ENCODE results near the gene EMC7. TPM values are rescaled to one million over a fixed set of nuclear protein-coding genes. Genes with fewer than 3 reads are reported as not detected.
A peak's percentile ranks its signal among the peaks of the same experiment; 100 is the strongest.

EMC7 gene
- total and polyA plus RNA-seq, 10 of the 15 experiments (the other 5 are each of a cell fraction or from before 2014, with no cell fraction given) = 16.5 to 88.9 (median 45.0) TPM

GRCh38 chr15:34102175-34102925, 688 bp upstream of the EMC7 start:
- peaks cover 53% of the 10 kb centered on the region for H3K79me2 ChIP-seq (ENCODE audit: control insufficient read depth, insufficient read depth, low read length)
- TF ChIP-seq, protein P1, sequence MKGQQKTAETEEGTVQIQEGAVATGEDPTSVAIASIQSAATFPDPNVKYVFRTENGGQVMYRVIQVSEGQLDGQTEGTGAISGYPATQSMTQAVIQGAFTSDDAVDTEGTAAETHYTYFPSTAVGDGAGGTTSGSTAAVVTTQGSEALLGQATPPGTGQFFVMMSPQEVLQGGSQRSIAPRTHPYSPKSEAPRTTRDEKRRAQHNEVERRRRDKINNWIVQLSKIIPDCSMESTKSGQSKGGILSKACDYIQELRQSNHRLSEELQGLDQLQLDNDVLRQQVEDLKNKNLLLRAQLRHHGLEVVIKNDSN (IDR thresholded peaks at IDR 0.05; ENCODE audit: borderline replicate concordance, extremely low read length, insufficient read depth, low read depth, low read length) = peak; percentile 36
- TF ChIP-seq MTA2 (IDR thresholded peaks at IDR 0.05; ENCODE audit: low read depth) (no peak), BACH1 (IDR thresholded peaks at IDR 0.05; ENCODE audit: borderline replicate concordance) (0 out of 2 replicates have a peak, but pooled peaks have one; percentile 13), KAT2A (conservative IDR thresholded peaks at IDR 0.05; ENCODE audit: control insufficient read depth, low read depth, low read length) (no peak), EGR1 (IDR thresholded peaks at IDR 0.05; ENCODE audit: borderline replicate concordance in 1 of 2, low read depth in 2 of 2, low read length in 2 of 2) (no peak), HCFC1 (IDR thresholded peaks at IDR 0.05; ENCODE audit: low read length) (no peak), SMAD1 (IDR thresholded peaks at IDR 0.05; ENCODE audit: low read depth, partially characterized antibody) (no peak), PML (IDR thresholded peaks at IDR 0.05; ENCODE audit: low read length) (0 out of 2 replicates have a peak, but pooled peaks have one; percentile 5), CREB1 (IDR thresholded peaks at IDR 0.05; ENCODE audit: low read depth) (no peak), ZNF622 (IDR thresholded peaks at IDR 0.05) (no peak), CBFB (IDR thresholded peaks at IDR 0.05; ENCODE audit: low read depth) (no peak), CTCF (IDR thresholded peaks at IDR 0.05 in 2 of 3, conservative IDR thresholded peaks at IDR 0.05 in 1 of 3; ENCODE audit: control insufficient read depth in 2 of 3, extremely low read depth in 1 of 3, insufficient read depth in 1 of 3, low read depth in 3 of 3, low read length in 3 of 3) (no peak), LARP7 (IDR thresholded peaks at IDR 0.05) (0 out of 2 replicates have a peak, but pooled peaks have one; percentile 24), ZNF24 (IDR thresholded peaks at IDR 0.05) (no peak), MYC (IDR thresholded peaks at IDR 0.05; ENCODE audit: insufficient read depth, insufficient read length, insufficient replicate concordance, low read length, severe bottlenecking) (no peak), IRF4 (IDR thresholded peaks at IDR 0.05; ENCODE audit: low read depth, low read length) (0 out of 2 replicates have a peak, but pooled peaks have one; percentile 1)
- TF ChIP-seq, protein P2, sequence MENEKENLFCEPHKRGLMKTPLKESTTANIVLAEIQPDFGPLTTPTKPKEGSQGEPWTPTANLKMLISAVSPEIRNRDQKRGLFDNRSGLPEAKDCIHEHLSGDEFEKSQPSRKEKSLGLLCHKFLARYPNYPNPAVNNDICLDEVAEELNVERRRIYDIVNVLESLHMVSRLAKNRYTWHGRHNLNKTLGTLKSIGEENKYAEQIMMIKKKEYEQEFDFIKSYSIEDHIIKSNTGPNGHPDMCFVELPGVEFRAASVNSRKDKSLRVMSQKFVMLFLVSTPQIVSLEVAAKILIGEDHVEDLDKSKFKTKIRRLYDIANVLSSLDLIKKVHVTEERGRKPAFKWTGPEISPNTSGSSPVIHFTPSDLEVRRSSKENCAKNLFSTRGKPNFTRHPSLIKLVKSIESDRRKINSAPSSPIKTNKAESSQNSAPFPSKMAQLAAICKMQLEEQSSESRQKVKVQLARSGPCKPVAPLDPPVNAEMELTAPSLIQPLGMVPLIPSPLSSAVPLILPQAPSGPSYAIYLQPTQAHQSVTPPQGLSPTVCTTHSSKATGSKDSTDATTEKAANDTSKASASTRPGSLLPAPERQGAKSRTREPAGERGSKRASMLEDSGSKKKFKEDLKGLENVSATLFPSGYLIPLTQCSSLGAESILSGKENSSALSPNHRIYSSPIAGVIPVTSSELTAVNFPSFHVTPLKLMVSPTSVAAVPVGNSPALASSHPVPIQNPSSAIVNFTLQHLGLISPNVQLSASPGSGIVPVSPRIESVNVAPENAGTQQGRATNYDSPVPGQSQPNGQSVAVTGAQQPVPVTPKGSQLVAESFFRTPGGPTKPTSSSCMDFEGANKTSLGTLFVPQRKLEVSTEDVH (IDR thresholded peaks at IDR 0.05; ENCODE audit: low read depth, partially characterized antibody) = peak; percentile 8

More at GRCh38 chr15:34102175-34102925, 688 bp upstream of the EMC7 start:
- DNase-seq (ENCODE audit: low read depth, low spot score) (no peak), ATAC-seq (no peak), FAIRE-seq (no peak)
- POLR2A ChIA-PET = interaction anchor here (0.5 to 0.9 kb wide), 2 partner anchors 21 to 1194 kb away, joined by 3 to 4 read pairs; no protein-coding TSS in a partner anchor
- Histone ChIP-seq H3K27me3 (replicated peaks in 1 of 2; ENCODE audit: control insufficient read depth in 2 of 2, insufficient read depth in 2 of 2, low read length in 1 of 2) (no peaks in the 10 kb centered on the region), H3K9me3 (replicated peaks; ENCODE audit: control insufficient read depth, insufficient read depth, low read length) (no peaks in the 10 kb centered on the region), H3K4me3 (peak overlapping the region; percentile 69), H3K9ac (ENCODE audit: control insufficient read depth, insufficient read depth, low read length) (peak overlapping the region; percentile 89), H3K27ac (ENCODE audit: control insufficient read depth, insufficient read depth) (peak overlapping the region; percentile 77), H2AFZ (ENCODE audit: control insufficient read depth, low read depth, low read length) (peak overlapping the region; percentile 98), H3K4me1 (ENCODE audit: control insufficient read depth, insufficient read depth, low read length) (0 out of 2 replicates have a peak, but pooled peaks cover 4% of the 10 kb centered on the region), H3K36me3 (ENCODE audit: control insufficient read depth in 2 of 2, insufficient read depth in 2 of 2, low read length in 1 of 2) (0 out of 4 replicates have a peak, but pooled peaks cover 0 to 3% of the 10 kb centered on the region in 2 experiments), H4K20me1 (ENCODE audit: control insufficient read depth, insufficient read depth) (no peaks in the 10 kb centered on the region), H3K4me2 (ENCODE audit: control insufficient read depth, insufficient read depth) (peak overlapping the region; percentile 48)
- intact Hi-C loops (cut with micrococcal nuclease; ENCODE audit: unreplicated experiment) (loop anchor here (5.0 to 10.0 kb wide), 2 partner anchors 265 to 482 kb away; partner anchors contain the start of genes GOLGA8B and LPCAT4), in situ Hi-C loops (cut with MboI) (loop anchor here (5.0 kb wide), 1 partner anchor 115 kb away; no protein-coding TSS in a partner anchor)
- WGBS (ENCODE audit: insufficient coverage, insufficient replicate concordance, low lambda C conversion rate, missing lambda C conversion rate) = 27% methylated on average over 29 of the region's 29 CpGs
- BruUV-seq (replicated peaks) = TSS peak; percentile 89
- SMC1A ChIA-PET (ENCODE audit: uncharacterized antibody, unreplicated experiment) = interaction anchor here (0.9 to 1.2 kb wide), 5 partner anchors 37 to 123 kb away, joined by 3 to 4 read pairs (median 3); partner anchors contain the start of genes EMC4 and KATNBL1
- RAD21 ChIA-PET (ENCODE audit: unreplicated experiment) = interaction anchor here (1.0 to 1.6 kb wide), 3 partner anchors 8 to 265 kb away, joined by 4 to 6 read pairs (median 6); partner anchors contain the start of gene KATNBL1
- CTCF ChIA-PET = interaction anchor here (0.6 to 1.4 kb wide), 4 partner anchors 53 to 836 kb away, joined by 3 to 8 read pairs (median 3); partner anchors contain the start of gene KATNBL1
